Esophagus squamous epithelium (tissue), 5 donors: ENCODE data around the gene RAB40C. TPM values are rescaled to one million over a fixed set of nuclear protein-coding genes. Genes with fewer than 3 reads are reported as not detected.

Experiments used
- DNase-seq: peaks from one replicate; lab custom pipeline; 2025; lab: John Stamatoyannopoulos, UW
- H3K27ac ChIP-seq, 4 donors: fragments of 200-600 bp; sonication (generic); one replicate each; pipeline ENCODE4 v1.5.1; 2016 to 2019; ENCODE audit warnings: mild to moderate bottlenecking in 1 of 4
- H3K27me3 ChIP-seq, 4 donors: fragments of 200-600 bp; sonication (generic); 1 replicate in 3 of 4; 2 replicates in 1 of 4; pipeline versions ENCODE4 v1.5.1 to v1.6.0; 2017 to 2021; ENCODE audit warnings: antibody characterized with exemption in 1 of 4
- H3K36me3 ChIP-seq, 3 donors: fragments of 200-600 bp; sonication (generic); one replicate each; pipeline ENCODE4 v1.5.1; 2016 to 2019
- H3K4me1 ChIP-seq, 3 donors: fragments of 200-600 bp; sonication (generic); one replicate each; pipeline ENCODE4 v1.5.1; 2017 to 2019
- H3K4me3 ChIP-seq, 4 donors: fragments of 200-600 bp; sonication (generic); 1 replicate in 3 of 4; 2 replicates in 1 of 4; pipeline ENCODE4 v1.5.1; 2016 to 2019; ENCODE audit warnings: mild to moderate bottlenecking in 2 of 4, moderate library complexity in 1 of 4
- H3K9me3 ChIP-seq, 3 donors: fragments of 200-600 bp; sonication (generic); one replicate each; pipeline ENCODE4 v1.5.1; 2016 to 2019
- CTCF ChIP-seq, 6 experiments: fragments of 450-650 bp in 4 of 6; fragments of 200-600 bp in 2 of 6; sonication (generic) in 2 of 6; IDR thresholded peaks; one replicate each; pipeline ENCODE4 v1.5.1; 2016 to 2019; ENCODE audit warnings: antibody characterized with exemption in 6 of 6, mild to moderate bottlenecking in 4 of 6, moderate library complexity in 4 of 6
- POLR2A ChIP-seq, 4 donors: fragments of 450-650 bp; IDR thresholded peaks; one replicate each; pipeline ENCODE4 v1.6.1; 2017; ENCODE audit warnings: antibody characterized with exemption in 4 of 4, mild to moderate bottlenecking in 4 of 4, moderate library complexity in 3 of 4
- WGBS, 2 donors: methylation state at CpG; one replicate each; pipeline ENCODE4 v1.1.5; 2018; 5-methylcytosine and 5-hydroxymethylcytosine counted together
- intact Hi-C: fragments of 100-400 bp; cut with DNase I; formaldehyde crosslinking; loops from one replicate; pipeline ENCODE4 v1.15.0; 2022
- total RNA-seq, 4 donors: library from RNA; depleted of rRNA; stranded (reverse); fragments of >200 nt; gene quantifications; one replicate each; pipeline ENCODE4 v1.1.0, GENCODE V29; 2016
- donor health status: DM: yes; HTN: yes; CAD: no.

Gene RAB40C
- total RNA-seq, 4 donors from 2014 or later: 14.2 to 31.4 (median 20.3) TPM

GRCh38 chr16:580946-581498 lies 8.8 kb upstream of the RAB40C start:
- no peak for TF ChIP-seq POLR2A (IDR thresholded peaks at IDR 0.05)
- TF ChIP-seq CTCF (IDR thresholded peaks at IDR 0.05): no peak
- H3K9me3 ChIP-seq: no peaks in the 10 kb centered on the region
- H3K27ac ChIP-seq: no peak overlapping the region
- no peak for DNase-seq
- intact Hi-C loops: loop anchor here (10.0 kb wide), 1 partner anchor 84 kb away; the partner anchor contains the start of gene RHOT2
- H3K4me3 ChIP-seq: no peak overlapping the region
- H3K4me1 ChIP-seq: peaks cover 0 to 29% (median 5%) of the 10 kb centered on the region in 3 donors
- peaks cover 0 to 6% (median 0%) of the 10 kb centered on the region in 4 donors for H3K27me3 ChIP-seq
- 97% methylated on average over 6 to 13 of the region's 19 CpGs for WGBS, 2 donors
- peaks cover 0 to 17% (median 0%) of the 10 kb centered on the region in 3 donors for H3K36me3 ChIP-seq

- intact Hi-C loops: loop anchor here (10.0 kb wide), 1 partner anchor 83 kb away; the partner anchor contains the start of gene RHOT2
- DNase-seq: no peak
Measured at GRCh38 chr16:582218-582613, 7.7 kb upstream of the RAB40C start.

GRCh38 chr16:582614-583331 lies 7.1 kb upstream of the RAB40C start:
- no peaks in the 10 kb centered on the region for H3K9me3 ChIP-seq
- H3K4me3 ChIP-seq: no peak overlapping the region
- H3K36me3 ChIP-seq: peaks cover 0 to 9% (median 0%) of the 10 kb centered on the region in 3 donors
- peaks cover 14 to 46% (median 14%) of the 10 kb centered on the region in 3 donors for H3K4me1 ChIP-seq
- 82 to 87% methylated on average over 3 of the region's 21 CpGs for WGBS, 2 donors
- peaks cover 0 to 6% (median 0%) of the 10 kb centered on the region in 4 donors for H3K27me3 ChIP-seq
- TF ChIP-seq CTCF (IDR thresholded peaks at IDR 0.05): no peak
- TF ChIP-seq POLR2A (IDR thresholded peaks at IDR 0.05): no peak
- no peak for DNase-seq
- intact Hi-C loops: loop anchor here (10.0 kb wide), 1 partner anchor 82 kb away; the partner anchor contains the start of gene RHOT2
- no peak overlapping the region for H3K27ac ChIP-seq

More at GRCh38 chr16:582218-582613, 7.7 kb upstream of the RAB40C start:
- Histone ChIP-seq H3K36me3 (peaks cover 0 to 9% (median 0%) of the 10 kb centered on the region in 3 donors), H3K4me3 (no peak overlapping the region), H3K27ac (no peak overlapping the region), H3K4me1 (peaks cover 8 to 41% (median 9%) of the 10 kb centered on the region in 3 donors), H3K9me3 (no peaks in the 10 kb centered on the region), H3K27me3 (peaks cover 0 to 6% (median 0%) of the 10 kb centered on the region in 4 donors)
- TF ChIP-seq POLR2A (IDR thresholded peaks at IDR 0.05): no peak
- no peak for TF ChIP-seq CTCF (IDR thresholded peaks at IDR 0.05)
- WGBS, 2 donors: no CpG with 5 or more reads among the region's 18 CpGs

GRCh38 chr16:583470-583814 lies 6.4 kb upstream of the RAB40C start:
- TF ChIP-seq POLR2A (IDR thresholded peaks at IDR 0.05): no peak
- no peak for TF ChIP-seq CTCF (IDR thresholded peaks at IDR 0.05)
- peaks cover 0 to 9% (median 0%) of the 10 kb centered on the region in 3 donors for H3K36me3 ChIP-seq
- no peaks in the 10 kb centered on the region for H3K9me3 ChIP-seq
- H3K4me1 ChIP-seq: peaks cover 21 to 52% (median 21%) of the 10 kb centered on the region in 3 donors
- H3K27ac ChIP-seq: no peak overlapping the region
- H3K4me3 ChIP-seq: no peak overlapping the region
- no peak for DNase-seq
- intact Hi-C loops: loop anchor here (10.0 kb wide), 1 partner anchor 81 kb away; the partner anchor contains the start of gene RHOT2
- 80 to 86% methylated on average over 1 to 5 of the region's 16 CpGs for WGBS, 2 donors
- H3K27me3 ChIP-seq: peaks cover 0 to 6% (median 0%) of the 10 kb centered on the region in 4 donors
